Activated CD4-positive, alpha-beta T cell treated with anti-CD3 and anti-CD28 coated beads for 24 hours (primary cell): ENCODE measurements around the gene ZFAND3.

ENCODE experiments used
- DNase-seq, 2 donors: peaks; one replicate each; pipeline ENCODE4 v3.0.0-alpha.2; 2020; ENCODE audit warnings: low read depth in 2 of 2

The ZFAND3 gene

DNA sequence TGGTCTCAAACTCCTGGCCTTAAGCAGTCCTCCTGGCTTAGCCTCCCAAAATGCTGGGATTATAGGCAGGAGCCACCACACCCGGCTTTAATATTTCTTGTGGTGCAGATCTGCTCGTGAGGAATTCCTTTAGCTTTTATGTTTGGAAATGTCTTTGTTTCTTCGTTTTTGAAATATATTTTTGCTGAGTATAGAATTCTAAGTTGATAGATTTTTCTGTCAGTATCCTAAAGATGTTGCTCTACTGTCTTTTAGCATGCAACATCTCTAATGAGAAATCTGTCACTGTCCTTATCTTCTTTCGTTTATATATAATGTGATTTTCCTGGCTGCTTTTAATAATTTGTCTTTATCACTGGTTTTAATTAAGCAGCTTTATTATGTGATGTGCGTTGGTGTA is 75.1 kb downstream of the ZFAND3 start:
- no peak for DNase-seq

- no peak for DNase-seq
Measured at GRCh38 chr6:37897321-37897720, 77.8 kb downstream of the ZFAND3 start.

GRCh38 chr6:37897818-37898515 is 78.4 kb downstream of the ZFAND3 start:
- DNase-seq, result no peak

- DNase-seq, result no peak
Measured at GRCh38 chr6:37903351-37904340, 84.1 kb downstream of the ZFAND3 start.

DNA sequence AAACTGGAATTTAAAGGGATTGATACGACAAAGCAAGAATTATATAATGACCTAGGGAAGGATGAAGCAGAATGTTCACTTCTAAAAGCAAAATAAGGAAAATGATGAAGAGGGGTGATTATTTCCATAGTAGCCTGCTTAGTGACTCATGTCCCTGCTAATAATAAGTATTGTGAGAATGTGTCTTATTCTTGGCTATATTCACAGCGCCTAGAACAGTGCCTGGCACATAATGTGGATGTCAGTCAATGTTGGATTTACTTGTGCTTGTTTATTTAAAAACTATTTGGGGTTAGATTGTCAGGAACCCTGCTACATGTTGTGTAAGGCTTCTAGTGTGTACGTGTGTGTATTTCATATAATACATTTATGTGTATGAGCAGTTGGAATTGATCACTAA is 85.1 kb downstream of the ZFAND3 start:
- no peak for DNase-seq

DNA sequence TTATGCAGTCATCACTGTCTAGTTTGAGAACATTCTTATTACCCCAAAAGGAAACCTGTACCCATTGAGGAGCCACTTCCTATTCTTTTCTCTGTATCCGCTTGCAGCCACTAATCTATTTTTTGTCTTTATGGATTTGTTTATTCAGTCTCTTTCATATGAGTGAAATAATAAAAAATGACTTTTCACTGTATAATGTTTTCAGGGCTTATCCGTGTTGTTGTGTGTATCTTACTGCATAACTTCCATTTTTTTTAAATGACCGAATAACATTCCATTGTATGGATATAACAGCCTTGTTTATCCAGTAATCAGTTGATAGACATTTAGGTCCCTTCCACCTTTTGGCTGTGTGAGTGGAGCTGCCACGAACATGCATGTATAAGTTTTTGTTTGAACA is 86.6 kb downstream of the ZFAND3 start:
- no peak for DNase-seq

DNA sequence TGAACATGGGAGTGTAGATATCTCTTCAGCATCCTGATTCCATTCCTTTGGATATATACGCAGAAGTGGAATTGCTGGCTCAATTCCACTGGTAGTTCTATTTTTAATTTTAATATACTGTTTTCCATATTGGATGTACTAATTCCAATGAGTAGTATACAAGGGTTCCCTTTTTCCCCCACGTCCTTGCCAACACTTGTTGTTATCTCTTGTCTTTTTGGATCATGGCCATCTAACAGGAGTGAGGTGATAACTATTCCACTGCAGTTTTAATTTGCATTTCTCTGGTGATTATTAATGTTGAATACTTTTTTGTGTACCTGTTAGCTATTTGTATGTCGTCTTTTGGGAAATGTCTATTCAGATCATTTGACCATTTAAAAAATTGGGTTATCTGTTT is 91.5 kb downstream of the ZFAND3 start:
- DNase-seq, result no peak

GRCh38 chr6:37913210-37913609 is 93.7 kb downstream of the ZFAND3 start:
- DNase-seq, result no peak

DNA sequence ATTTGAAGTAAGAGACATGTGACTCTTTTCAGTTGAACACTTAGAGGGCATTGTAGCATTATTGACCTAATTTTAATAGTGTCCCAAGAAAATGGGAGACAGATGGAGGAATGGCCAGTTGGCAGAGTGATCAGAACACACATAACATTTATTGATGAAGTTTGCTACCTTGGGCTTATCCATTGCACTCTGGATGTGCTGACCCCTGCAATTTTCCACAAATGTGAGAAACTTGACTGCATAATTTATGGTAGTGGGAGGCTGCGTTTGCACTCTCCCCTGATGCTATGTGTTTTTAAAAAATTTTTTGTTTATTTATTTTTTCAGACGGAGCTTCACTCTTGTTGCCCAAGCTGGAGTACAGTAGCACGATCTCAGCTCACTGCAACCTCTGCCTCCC is 95.9 kb downstream of the ZFAND3 start:
- DNase-seq, result no peak

DNA sequence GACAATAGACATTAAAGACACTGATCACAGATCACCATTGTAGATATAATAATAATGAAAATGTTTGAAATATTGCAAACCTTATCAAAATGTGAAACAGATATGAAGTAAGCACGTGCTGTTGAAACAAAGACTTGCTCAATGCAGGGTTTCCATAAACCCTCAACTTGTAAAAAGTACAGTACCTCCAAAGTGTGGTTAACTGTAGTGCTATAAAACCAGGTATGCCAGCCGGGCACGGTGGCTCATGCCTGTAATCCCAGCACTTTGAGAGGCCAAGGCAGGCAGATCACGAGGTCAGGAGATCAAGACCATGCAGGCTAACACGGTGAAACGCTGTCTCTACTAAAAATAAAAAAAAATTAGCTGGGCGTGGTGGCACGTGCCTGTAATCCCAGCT is 96.6 kb downstream of the ZFAND3 start:
- DNase-seq, result no peak

- DNase-seq, result no peak
Measured at GRCh38 chr6:37916675-37917074, 97.1 kb downstream of the ZFAND3 start.

DNA sequence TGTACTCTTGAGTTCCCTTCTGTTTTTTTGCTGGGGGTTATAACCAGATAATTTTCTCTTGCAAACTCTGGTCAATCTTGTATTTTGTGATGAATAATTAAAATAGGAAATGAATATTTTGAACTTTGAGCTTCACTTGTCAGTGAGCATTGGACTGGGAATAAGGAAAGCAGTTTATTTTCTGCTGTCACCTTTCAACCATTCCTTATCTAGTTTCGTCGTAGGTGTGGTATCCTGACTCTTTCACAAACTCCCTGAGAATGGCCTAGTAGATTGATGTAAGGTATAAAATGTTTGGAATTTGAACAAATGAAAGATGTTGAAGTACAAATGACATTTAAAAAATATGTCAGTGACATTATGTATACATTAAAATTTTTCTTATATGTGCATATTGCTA is 98.0 kb downstream of the ZFAND3 start:
- DNase-seq, result no peak

- no peak for DNase-seq
Measured at GRCh38 chr6:37919417-37920157, 100.1 kb downstream of the ZFAND3 start.

- DNase-seq, result no peak
Measured at GRCh38 chr6:37920667-37921066, 101.1 kb downstream of the ZFAND3 start.

DNA sequence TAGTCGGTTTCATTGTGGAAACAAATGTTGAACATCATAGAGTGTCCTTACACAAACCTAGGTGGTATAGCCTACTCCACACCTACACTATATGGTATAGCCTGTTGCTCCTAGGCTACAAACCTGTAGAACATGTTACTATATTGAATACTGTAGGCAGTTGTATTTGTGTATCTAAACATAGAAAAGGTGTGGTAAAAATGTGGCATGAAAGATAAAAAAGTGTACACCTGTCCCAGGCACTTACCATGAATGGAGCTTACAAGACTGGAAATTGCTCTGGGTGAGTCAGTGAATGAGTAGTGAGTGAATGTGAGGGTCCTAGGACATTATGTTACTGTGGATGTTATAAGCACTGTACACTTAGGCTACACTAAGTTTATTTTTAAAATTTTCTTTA is 103.0 kb downstream of the ZFAND3 start:
- no peak for DNase-seq

GRCh38 chr6:37923514-37923913 is 104.0 kb downstream of the ZFAND3 start:
- DNase-seq, result no peak

GRCh38 chr6:37926661-37927060 is 107.1 kb downstream of the ZFAND3 start:
- DNase-seq, result no peak

GRCh38 chr6:37928217-37928616 is 108.7 kb downstream of the ZFAND3 start:
- DNase-seq, result no peak

DNA sequence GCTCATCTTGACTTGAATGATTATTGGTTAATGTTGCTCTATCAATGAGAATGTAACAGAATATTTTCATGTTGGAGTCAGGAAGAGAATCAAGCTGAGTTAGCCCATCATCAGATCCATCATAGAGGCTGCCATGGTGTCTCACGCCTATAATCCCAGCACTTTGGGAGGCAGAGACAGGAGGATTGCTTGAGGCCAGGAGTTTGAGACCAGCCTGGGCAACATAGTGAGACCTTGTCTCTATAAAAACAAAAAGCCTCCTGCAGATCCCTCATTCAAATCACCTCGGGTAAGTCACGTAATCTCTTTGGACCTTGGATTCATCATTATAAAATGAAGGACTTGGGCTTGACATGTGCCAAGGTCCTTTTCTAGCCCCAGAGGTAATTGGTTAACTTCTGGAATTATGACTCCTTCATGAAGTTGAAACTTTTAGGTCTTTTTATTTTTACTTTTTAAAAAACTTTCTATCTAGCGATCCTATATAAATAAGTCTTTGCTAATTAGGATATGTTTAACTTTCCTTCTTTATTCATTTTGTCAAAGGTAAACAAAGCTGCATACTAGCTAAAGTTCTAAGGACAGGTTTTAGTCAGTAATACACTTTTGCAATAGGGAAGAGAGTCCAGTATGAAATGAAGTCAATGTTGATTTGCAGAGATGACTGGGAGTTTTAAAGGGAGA is 110.9 kb downstream of the ZFAND3 start:
- no peak for DNase-seq

DNA sequence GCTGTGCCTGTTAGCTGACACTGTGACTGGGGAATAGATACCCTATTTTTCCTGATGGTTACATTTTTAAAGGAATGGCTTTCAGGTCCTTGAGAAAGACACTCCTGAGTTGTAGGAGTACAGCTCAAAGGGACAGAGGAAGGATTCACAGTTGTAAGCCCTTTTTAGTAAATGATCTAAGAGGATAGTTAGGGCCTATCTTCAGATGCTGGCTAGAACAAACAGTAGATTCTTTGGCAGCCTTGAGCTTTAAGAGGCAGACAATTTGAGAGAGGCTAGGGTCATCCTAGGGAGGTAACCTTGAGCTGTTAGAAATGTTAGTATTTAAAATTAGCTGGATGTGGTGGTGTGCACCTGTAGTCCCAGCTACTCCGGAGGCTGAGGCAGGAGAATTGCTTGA is 111.5 kb downstream of the ZFAND3 start:
- DNase-seq, result no peak

- DNase-seq, result no peak
Measured at GRCh38 chr6:37934276-37934675, 114.7 kb downstream of the ZFAND3 start.

DNA sequence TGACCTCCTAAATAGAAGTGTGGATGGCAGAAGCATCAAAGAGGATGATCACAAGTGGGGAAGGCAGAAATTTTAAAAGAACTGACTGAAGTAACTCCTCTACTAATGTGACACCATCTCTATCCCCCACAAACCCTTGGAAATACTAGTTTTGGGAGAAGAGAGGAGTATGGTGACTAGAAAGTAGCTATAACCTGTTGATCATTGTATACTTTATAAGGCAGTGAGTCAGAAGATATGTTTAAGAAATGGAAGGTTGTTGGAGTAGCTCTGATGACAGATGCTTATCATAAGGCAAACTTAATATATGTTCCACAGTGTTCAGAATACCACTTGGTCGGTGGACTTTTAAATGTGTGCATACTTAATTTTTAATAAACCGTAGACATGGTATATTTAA is 116.6 kb downstream of the ZFAND3 start:
- DNase-seq, result no peak
